Upper lobe of left lung (tissue), 4 donors: ENCODE data around the gene SPINK6.

Source experiments
- EP300 ChIP-seq, 4 donors: sonication (generic); formaldehyde crosslinking; IDR thresholded peaks; one replicate each; pipeline ENCODE4 v1.5.1; 2017; ENCODE audit warnings: antibody characterized with exemption in 4 of 4, control low read depth in 2 of 4
- POLR2A ChIP-seq, 4 donors: fragments of 450-650 bp; IDR thresholded peaks; one replicate each; pipeline ENCODE4 v1.5.1; 2016 to 2017; ENCODE audit warnings: antibody characterized with exemption in 4 of 4, mild to moderate bottlenecking in 2 of 4
- POLR2AphosphoS5 ChIP-seq, 2 donors: sonication (generic); formaldehyde crosslinking; IDR thresholded peaks; one replicate each; pipeline ENCODE4 v1.5.1; 2017; ENCODE audit warnings: antibody characterized with exemption in 2 of 2
- TF ChIP-seq, protein P1 (sequence below), 6 experiments: fragments of 450-650 bp in 4 of 6; fragments of 200-600 bp in 2 of 6; sonication (generic) in 2 of 6; IDR thresholded peaks; one replicate each; pipeline ENCODE4 v1.5.1; 2016 to 2019; ENCODE audit warnings: antibody characterized with exemption in 6 of 6

DNA sequence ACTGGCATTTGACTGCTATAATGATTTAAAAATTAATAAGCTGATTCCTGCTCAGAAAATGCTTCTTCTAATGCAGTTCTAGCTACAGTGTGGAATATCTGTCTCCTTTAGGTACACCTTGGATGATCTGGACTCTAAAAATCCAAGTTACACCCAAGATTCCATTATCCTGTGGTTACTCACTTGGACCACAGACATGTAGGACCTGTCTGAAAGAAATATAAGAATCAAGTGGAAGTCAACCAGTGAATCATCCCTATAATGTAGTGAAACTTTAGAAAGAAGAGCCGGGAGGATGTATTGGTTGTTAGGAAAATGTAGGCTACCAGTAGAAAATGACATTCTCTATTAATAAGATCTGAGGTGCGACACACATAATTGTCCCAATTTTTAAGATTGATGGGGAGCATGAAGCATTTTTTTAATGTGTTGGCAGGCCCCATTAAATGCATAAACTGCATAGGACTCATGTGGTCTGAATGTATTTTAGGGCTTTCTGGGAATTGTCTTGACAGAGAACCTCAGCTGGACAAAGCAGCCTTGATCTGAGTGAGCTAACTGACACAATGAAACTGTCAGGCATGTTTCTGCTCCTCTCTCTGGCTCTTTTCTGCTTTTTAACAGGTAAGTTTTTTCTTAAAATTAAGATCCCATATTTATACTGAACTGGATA is at the start of gene SPINK6:
- TF ChIP-seq, protein P1, sequence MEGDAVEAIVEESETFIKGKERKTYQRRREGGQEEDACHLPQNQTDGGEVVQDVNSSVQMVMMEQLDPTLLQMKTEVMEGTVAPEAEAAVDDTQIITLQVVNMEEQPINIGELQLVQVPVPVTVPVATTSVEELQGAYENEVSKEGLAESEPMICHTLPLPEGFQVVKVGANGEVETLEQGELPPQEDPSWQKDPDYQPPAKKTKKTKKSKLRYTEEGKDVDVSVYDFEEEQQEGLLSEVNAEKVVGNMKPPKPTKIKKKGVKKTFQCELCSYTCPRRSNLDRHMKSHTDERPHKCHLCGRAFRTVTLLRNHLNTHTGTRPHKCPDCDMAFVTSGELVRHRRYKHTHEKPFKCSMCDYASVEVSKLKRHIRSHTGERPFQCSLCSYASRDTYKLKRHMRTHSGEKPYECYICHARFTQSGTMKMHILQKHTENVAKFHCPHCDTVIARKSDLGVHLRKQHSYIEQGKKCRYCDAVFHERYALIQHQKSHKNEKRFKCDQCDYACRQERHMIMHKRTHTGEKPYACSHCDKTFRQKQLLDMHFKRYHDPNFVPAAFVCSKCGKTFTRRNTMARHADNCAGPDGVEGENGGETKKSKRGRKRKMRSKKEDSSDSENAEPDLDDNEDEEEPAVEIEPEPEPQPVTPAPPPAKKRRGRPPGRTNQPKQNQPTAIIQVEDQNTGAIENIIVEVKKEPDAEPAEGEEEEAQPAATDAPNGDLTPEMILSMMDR (IDR thresholded peaks at IDR 0.05), result no peak
- no peak for TF ChIP-seq POLR2A (IDR thresholded peaks at IDR 0.05)
- no peak for TF ChIP-seq POLR2AphosphoS5 (IDR thresholded peaks at IDR 0.05)
- TF ChIP-seq EP300 (IDR thresholded peaks at IDR 0.05), result no peak
